Measurements from ENCODE around the gene DGKB.

- TF ChIP-seq CTCF (IDR thresholded peaks at IDR 0.05) (no peak), HMGXB4 (CRISPR knock-in tag; IDR thresholded peaks at IDR 0.05) (no peak), JUN (CRISPR knock-in tag; IDR thresholded peaks at IDR 0.05) (no peak), CREB1 (CRISPR knock-in tag; IDR thresholded peaks at IDR 0.05) (no peak), IRF2 (CRISPR knock-in tag; IDR thresholded peaks at IDR 0.05; ENCODE audit: borderline replicate concordance, low read depth) (no peak), AFF4 (CRISPR knock-in tag; IDR thresholded peaks at IDR 0.05; ENCODE audit: borderline replicate concordance) (no peak), E2F1 (CRISPR knock-in tag; IDR thresholded peaks at IDR 0.05) (no peak), NR3C1 (CRISPR knock-in tag; conservative IDR thresholded peaks at IDR 0.05; ENCODE audit: low read depth) (no peak), MXD4 (CRISPR knock-in tag; IDR thresholded peaks at IDR 0.05; ENCODE audit: borderline replicate concordance) (no peak), PREB (CRISPR knock-in tag; IDR thresholded peaks at IDR 0.05; ENCODE audit: borderline replicate concordance) (no peak), MAX (CRISPR knock-in tag; IDR thresholded peaks at IDR 0.05) (no peak), KAT7 (CRISPR knock-in tag; IDR thresholded peaks at IDR 0.05; ENCODE audit: borderline replicate concordance) (no peak), ATF3 (CRISPR knock-in tag; conservative IDR thresholded peaks at IDR 0.05) (no peak)
Measured at GRCh38 chr7:14495633-14496032, 406.9 kb downstream of the DGKB start.
